ENCODE measurements around the gene SEL1L3.

Gene SEL1L3

GRCh38 chr4:25882226-25882625 lies 19.4 kb upstream of the SEL1L3 start:
- Histone ChIP-seq H3K36me3 (ENCODE audit: low read length) (no peaks in the 10 kb centered on the region), H3F3A (ENCODE audit: insufficient read depth) (peaks cover 44% of the 10 kb centered on the region), H3K27ac (ENCODE audit: low read depth, low read length) (no peak overlapping the region), H3K9me3 (ENCODE audit: insufficient read depth, low read length) (no peaks in the 10 kb centered on the region), H3K9ac (ENCODE audit: low read length) (no peak overlapping the region), H4K20me1 (ENCODE audit: low read depth, low read length) (no peaks in the 10 kb centered on the region), H3K27me3 (ENCODE audit: low read length) (no peaks in the 10 kb centered on the region), H2AFZ (ENCODE audit: low read depth, low read length, severe bottlenecking) (no peak overlapping the region), H3K79me2 (ENCODE audit: insufficient read depth, low read length) (no peaks in the 10 kb centered on the region), H3K4me3 (ENCODE audit: insufficient read depth, low read length, poor library complexity, severe bottlenecking) (no peak overlapping the region), H3K9me2 (replicated peaks; ENCODE audit: insufficient read depth, low read length) (no peaks in the 10 kb centered on the region), H3K4me2 (ENCODE audit: low read depth, low read length, poor library complexity, severe bottlenecking) (no peak overlapping the region)
- TF ChIP-seq EZH2phosphoT487 (conservative IDR thresholded peaks at IDR 0.05; ENCODE audit: low read length) (no peak), CTCF (IDR thresholded peaks at IDR 0.05; ENCODE audit: insufficient read depth, low read length, poor library complexity, severe bottlenecking) (no peak)

DNA sequence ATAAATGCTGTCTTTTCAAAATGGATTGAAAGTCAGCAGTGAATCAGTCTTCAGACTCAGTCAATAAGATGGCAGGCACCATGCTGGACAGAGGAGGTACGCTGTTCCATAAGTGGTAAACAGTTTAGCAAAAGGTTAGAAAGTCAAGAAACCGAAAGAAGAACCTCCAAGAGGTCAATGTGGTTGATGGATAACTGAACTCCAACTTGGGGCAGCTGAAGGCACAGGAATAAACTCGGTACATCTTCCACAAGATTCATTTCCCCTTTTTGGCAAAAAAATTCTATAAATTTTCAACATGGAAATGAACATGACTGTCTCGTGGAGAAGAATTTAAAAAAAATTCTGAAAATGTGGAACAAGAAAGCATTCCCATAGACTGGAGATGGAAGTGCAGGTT lies 18.4 kb upstream of the SEL1L3 start:
- Histone ChIP-seq H2AFZ (ENCODE audit: low read depth, low read length, severe bottlenecking) (no peak overlapping the region), H3K9me3 (ENCODE audit: insufficient read depth, low read length) (no peaks in the 10 kb centered on the region), H3K4me2 (ENCODE audit: low read depth, low read length, poor library complexity, severe bottlenecking) (peak overlapping the region; percentile 86), H3F3A (ENCODE audit: insufficient read depth) (peaks cover 54% of the 10 kb centered on the region), H4K20me1 (ENCODE audit: low read depth, low read length) (no peaks in the 10 kb centered on the region), H3K27ac (ENCODE audit: low read depth, low read length) (peak overlapping the region; percentile 100), H3K9ac (ENCODE audit: low read length) (0 out of 2 replicates have a peak overlapping the region, but pooled peaks have one; percentile 65), H3K27me3 (ENCODE audit: low read length) (no peaks in the 10 kb centered on the region), H3K79me2 (ENCODE audit: insufficient read depth, low read length) (no peaks in the 10 kb centered on the region), H3K36me3 (ENCODE audit: low read length) (no peaks in the 10 kb centered on the region), H3K9me2 (replicated peaks; ENCODE audit: insufficient read depth, low read length) (no peaks in the 10 kb centered on the region), H3K4me3 (ENCODE audit: insufficient read depth, low read length, poor library complexity, severe bottlenecking) (no peak overlapping the region)
- TF ChIP-seq EZH2phosphoT487 (conservative IDR thresholded peaks at IDR 0.05; ENCODE audit: low read length): no peak
- TF ChIP-seq CTCF (IDR thresholded peaks at IDR 0.05; ENCODE audit: insufficient read depth, low read length, poor library complexity, severe bottlenecking): no peak

GRCh38 chr4:25879991-25880651 lies 17.3 kb upstream of the SEL1L3 start:
- H3K4me2 ChIP-seq (ENCODE audit: low read depth, low read length, poor library complexity, severe bottlenecking): peak overlapping the region; percentile 86
- no peaks in the 10 kb centered on the region for H3K9me2 ChIP-seq (replicated peaks; ENCODE audit: insufficient read depth, low read length)
- H3K4me3 ChIP-seq (ENCODE audit: insufficient read depth, low read length, poor library complexity, severe bottlenecking): no peak overlapping the region
- no peak overlapping the region for H2AFZ ChIP-seq (ENCODE audit: low read depth, low read length, severe bottlenecking)
- H3K36me3 ChIP-seq (ENCODE audit: low read length): no peaks in the 10 kb centered on the region
- no peaks in the 10 kb centered on the region for H3K9me3 ChIP-seq (ENCODE audit: insufficient read depth, low read length)
- H3K27me3 ChIP-seq (ENCODE audit: low read length): no peaks in the 10 kb centered on the region
- no peak for TF ChIP-seq EZH2phosphoT487 (conservative IDR thresholded peaks at IDR 0.05; ENCODE audit: low read length)
- no peak for TF ChIP-seq CTCF (IDR thresholded peaks at IDR 0.05; ENCODE audit: insufficient read depth, low read length, poor library complexity, severe bottlenecking)
- H4K20me1 ChIP-seq (ENCODE audit: low read depth, low read length): no peaks in the 10 kb centered on the region
- peak overlapping the region; percentile 65 for H3K9ac ChIP-seq (ENCODE audit: low read length)
- no peaks in the 10 kb centered on the region for H3K79me2 ChIP-seq (ENCODE audit: insufficient read depth, low read length)
- peaks cover 65% of the 10 kb centered on the region for H3F3A ChIP-seq (ENCODE audit: insufficient read depth)
- peak overlapping the region; percentile 100 for H3K27ac ChIP-seq (ENCODE audit: low read depth, low read length)

Data from SU-DHL-6 (cell line).